ENCODE results near the gene RUNX3.
"Not testable (repeated sequence)": the region's sequence is repeated elsewhere in the genome, so short reads cannot be mapped to it uniquely, and the experiment has no call there.

The RUNX3 gene

DNA sequence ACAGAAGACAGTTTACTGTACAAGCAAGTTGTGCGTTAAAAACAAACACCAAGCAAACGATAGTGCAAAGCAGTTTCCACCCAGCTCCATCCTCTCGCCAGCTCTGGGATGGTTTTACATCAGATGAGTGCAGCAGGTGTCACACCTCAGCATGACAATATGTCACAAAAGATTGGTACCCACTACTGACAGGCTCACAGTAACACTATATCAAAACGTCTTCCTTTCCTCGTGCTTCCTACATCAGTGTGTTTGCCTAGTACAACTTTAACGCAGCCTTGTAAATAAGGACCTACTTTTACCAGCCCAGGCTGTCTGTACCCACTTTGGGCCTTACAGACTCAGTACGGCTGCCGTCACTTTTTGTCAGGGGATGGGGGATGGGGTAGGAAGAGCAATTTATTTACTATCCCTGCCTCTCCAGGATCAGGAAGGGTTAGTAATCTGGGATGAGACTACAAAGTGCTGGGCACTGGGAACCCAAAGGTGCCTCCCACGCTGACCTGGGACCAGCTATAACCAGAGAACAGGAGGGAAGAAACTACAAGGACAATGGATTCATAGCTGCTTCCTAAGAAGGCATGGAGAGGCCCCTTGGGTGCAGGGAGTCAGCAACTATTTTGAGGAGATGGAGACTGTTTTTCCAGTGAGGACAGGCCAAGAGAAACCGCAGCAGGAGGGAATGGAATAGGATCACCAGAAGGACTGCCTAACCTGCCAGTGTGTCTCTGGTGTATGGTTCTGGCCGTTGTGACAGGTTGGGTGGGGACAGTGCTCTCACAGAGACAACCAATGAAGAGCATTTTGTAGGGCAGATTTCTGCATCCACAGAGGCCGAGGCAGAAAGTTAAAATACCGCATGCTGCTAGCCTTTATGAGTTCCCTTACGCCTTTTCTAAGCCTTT lies 30.2 kb downstream of the RUNX3 start:
- peak; percentile 24 for DNase-seq

DNA sequence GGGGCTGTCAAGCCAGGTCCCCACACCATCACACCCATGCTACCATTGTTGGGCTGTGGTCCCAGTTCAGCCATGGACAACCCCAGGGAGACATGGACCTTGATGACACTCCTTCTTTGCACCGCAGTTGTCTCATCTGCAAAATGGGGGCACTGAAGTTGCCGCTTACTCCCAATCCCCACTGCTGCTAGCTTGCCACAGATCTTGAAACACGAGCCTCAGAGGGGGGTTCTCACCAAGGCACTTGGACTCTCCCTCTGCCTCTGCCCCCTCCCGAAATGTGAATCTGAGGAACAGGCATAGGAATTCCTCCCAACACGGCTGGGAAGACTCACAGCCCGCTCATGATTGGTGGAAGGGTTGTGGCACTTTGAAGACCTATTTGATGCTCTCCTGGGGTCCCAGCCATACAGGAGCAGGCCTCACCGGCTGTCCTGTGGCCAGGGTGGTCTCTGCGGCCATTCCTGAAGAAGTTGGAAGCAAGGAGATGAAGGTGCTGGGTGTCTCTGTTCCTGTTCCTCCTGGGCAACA lies 31.1 kb downstream of the RUNX3 start:
- peak; percentile 28 for DNase-seq

- peak; percentile 66 for DNase-seq
Measured at GRCh38 chr1:24898152-24898908, 31.7 kb downstream of the RUNX3 start.

DNA sequence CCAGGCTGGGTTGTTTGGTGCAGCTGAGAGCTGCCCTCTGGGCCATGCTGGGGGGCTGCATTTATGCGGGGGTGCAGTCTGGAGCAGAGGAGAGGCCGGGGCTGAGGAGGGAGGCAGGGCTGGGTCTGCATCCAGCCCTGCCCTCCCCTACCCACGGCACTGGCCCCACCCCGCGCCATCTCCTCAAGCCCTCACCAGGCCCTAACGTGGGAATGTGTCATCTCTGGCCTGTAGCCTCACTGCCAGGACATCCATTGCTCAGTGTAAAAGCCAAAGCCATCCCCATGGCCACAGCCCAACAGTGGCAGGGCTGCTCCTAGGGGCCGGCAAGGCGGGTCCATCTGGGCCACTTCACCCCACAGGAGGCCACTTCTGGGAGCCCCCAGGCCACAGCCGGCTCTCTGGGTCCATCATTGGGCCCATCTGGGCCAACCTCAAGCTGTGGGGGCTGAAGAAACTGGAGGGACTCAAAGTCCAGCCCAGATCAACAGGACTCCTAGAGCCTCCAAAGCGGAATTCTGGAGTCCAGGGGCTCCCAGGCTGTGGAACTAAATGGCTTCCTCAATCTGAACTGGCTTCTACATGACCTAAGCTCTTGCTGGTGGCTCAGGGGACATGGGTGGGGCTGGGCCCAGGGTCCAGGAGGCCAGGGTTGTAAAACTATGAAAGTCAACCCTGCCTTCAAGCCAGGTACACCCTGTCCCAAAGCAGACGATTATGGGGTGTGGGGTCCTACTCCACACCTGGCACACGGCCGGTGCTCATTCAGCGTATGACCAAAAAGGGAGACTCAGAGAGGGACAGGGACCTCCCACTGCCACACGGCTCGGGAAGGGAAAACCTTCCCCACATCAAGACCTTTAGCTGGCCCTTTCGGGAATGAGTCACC lies 32.6 kb downstream of the RUNX3 start:
- DNase-seq = no peak

DNA sequence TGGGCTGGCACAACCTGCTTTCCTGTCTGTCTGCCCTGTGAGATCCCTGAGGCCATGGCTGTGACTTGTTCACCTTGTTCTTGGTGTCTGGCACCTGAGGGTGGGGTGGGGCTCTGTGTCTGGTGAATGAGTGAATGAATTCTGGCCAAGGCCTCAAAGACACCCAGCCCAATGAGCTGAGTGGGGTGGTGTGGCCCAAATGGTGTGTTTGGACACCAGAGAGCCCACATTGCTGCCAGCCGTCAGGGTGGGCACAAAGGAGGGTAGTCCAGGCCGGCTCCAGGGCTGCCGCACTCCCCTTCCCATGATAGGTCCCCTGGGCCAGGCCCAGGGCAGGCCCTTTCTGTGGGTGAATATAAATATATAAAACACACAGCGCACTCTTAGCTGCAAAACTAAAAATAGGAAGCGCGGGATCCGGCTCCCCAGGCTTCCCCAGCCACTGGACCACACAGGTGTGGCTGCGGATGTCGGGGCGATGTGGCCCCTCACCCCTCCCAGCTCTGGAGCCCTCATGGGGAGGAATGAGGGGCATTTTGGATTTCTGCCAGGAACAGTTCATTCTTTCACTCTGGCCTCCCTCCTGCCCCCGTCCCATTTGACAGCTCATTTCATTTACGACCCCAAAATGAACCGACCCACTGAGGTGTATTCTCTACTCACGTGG lies 33.3 kb downstream of the RUNX3 start:
- no peak for DNase-seq

DNA sequence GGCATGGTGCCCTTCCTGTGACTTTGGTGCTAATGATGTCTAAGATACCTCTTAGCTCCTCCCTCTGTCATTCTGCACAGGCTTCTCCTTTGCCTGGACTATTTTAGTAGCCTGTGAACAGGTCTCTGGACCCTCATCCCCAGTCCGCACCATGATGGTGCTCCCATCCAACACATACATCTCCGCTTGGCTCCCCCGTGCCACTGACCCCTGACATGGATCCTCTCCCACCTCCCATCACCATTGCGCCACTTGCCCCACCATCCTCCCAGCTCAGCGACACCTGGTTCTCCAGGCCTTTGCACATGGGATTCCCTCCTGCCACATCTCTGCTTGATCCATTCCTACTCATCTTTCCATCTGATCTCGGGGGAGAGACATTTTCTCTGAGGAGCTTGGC lies 33.9 kb downstream of the RUNX3 start:
- no peak for DNase-seq

GRCh38 chr1:24895511-24895910 lies 34.6 kb downstream of the RUNX3 start:
- no peak for DNase-seq

- no peak for DNase-seq
Measured at GRCh38 chr1:24894002-24894401, 36.1 kb downstream of the RUNX3 start.

DNA sequence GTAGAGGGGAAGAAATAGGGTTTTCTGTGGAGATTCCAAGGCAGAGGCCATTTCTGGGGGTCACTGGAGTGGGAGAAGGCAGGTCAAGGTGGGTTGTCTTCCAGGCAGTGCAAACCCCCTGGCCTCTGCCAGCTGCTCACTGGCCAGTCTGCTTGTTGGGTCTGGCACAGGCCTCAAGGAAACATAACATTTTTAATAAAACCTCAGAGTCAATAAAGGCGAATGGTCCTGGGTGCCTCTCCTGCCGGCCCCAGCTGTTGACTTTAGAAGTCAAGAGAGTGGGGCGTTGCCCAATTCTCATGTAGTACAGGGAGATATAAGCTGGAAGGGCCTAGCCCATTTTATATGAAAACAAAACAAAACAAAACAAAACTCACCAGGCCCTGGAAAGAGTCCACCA lies 36.6 kb downstream of the RUNX3 start:
- DNase-seq = peak; percentile 15

- DNase-seq = peak; percentile 7
Measured at GRCh38 chr1:24892188-24893153, 37.6 kb downstream of the RUNX3 start.

GRCh38 chr1:24891367-24891766 lies 38.7 kb downstream of the RUNX3 start:
- DNase-seq = not testable (repeated sequence)

GRCh38 chr1:24890887-24891286 lies 39.2 kb downstream of the RUNX3 start:
- no peak for DNase-seq

DNA sequence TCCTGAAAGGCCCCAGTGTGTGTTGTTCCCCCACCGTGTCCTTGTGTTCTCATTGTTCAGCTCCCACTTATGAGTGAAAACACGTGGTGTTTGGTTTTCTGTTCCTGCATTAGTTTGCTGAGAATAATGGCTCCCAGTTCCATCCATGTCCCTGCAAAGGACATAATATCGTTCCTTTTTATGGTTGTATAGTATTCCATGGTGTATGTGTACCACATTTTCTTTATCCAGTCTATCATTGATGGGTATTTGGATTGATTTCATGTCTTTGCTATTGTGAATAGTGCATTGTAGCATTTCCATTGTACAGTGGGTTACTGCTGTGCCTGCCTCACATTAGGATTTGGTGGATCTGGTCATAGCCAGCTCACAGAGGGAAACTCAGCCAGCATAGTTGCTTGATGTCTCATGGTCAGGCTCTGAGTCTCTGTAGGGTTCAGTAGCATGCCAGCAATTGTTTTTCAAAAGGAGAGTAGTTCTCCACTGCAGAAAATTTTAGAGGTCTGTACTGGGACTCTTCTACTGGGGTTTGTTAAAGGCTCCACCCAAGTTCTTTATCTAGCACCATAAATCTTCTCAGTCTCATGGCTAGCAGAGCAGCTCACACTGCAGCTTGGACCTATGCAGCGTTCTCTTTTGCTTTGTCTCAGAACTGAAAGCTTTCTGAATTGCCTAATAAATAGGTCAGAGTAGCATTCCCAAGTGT lies 41.0 kb downstream of the RUNX3 start:
- DNase-seq = no peak

DNA sequence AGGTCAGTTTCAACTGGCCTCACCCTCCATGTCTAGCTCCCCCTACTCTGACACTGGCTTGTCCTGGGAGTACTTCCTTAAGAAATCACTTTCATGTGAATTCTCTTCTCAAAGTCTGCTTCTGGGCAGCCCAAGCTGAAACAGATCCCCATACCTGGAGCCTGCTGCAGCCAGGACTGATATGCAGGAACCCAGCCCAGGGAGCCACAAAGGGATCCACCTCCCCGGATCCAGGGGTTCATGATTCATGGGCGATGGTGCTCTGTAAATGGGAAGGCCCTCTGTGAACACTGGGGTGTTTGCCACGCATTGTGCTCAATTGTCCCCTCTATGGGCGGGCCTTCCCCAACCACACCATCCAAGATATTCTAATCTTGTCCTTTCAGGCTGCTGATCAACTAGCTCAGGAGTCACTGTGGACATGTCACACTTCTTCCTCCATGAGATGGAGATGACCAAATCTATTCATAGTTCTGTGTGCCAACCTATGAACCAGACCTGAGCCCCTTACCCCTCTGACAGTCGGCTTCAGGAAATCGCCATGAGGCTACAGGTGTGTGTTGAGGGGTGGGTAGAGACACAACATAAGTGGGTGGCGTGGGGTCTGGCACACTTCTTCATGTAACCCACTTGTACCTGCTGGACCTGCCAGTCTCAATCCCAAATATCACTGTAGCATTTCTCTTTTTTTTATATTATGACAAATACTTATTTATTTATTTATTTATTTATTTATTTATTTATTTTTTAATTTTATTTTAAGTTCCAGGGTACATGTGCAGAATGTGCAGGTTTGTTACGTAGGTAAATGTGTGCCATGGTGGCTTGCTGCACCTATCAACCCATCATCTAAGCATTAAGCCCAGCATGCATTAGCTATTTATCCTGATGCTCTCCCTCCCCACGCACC lies 41.8 kb downstream of the RUNX3 start:
- DNase-seq = peak; percentile 29

DNA sequence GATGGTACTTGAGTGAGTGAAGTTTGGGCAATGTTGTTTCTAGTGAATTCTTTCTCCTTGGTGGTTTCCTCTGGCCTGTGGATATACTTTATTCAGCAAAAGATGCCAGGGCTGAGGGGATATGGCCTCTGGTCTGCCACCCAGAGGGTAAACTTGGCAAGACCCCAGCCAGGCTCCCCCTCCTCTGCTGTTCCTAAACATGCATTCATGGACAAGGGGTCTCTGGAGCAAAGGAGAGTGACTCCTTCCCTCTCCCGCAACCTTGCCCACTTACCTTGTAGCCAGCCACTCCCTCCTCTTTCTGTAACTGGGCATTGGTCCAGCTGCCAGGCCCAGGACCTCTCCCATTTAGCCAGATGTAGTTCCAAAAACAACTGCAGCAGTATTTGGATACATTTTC lies 43.8 kb downstream of the RUNX3 start:
- DNase-seq = peak; percentile 21

DNA sequence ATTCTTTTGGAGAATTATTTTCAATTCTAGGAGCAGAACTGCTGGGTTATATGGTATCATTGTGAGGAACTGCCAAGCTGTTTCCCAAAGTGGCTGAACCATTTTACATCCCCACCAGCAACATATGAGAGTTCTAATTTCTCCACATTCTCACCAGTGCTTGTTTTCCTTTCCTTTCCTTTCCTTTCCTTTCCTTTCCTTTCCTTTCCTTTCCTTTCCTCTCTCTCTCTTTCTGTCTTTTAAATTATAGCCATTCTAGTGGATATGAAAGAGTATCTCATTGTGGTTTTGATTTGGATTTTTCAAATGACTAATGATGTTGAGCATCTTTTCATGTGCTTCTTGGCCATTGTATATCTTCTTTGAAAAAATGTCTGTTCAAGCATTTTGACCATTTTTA lies 45.3 kb downstream of the RUNX3 start:
- no peak for DNase-seq

DNA sequence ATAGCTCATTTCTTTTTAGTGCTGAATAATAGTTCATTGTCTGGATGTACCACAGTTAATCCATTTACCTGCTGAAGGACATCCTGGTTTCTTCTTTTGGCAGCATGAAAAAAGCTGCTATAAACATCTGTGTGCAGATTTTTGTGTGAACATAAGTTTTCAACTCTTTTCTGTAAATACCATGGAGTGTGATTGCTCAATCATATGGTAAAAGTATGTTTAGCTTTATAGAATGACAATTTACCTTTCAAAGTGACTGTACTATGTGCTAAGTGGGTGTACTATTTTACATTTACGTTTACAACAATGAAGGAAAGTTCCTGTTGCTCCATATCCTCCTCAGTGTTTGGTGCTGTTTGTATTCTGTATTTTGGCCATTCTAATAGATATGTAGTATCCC lies 49.0 kb downstream of the RUNX3 start:
- DNase-seq = no peak

- DNase-seq = peak; percentile 17
Measured at GRCh38 chr1:24878775-24879742, 51.0 kb downstream of the RUNX3 start.

Data from activated CD4-positive, CD25-positive, alpha-beta regulatory T cell treated with anti-CD3 and anti-CD28 coated beads, Interleukin-2, amount 50 U/mL, for 72 hours (primary cell).